Urothelium cell line (cell line): ENCODE results near the gene TTYH1.
"Not testable (repeated sequence)": the region's sequence is repeated elsewhere in the genome, so short reads cannot be mapped to it uniquely, and the experiment has no call there.

Source experiments
- DNase-seq: peaks from one replicate; pipeline ENCODE4 v3.0.0; 2011; ENCODE audit warnings: low spot score, mixed read lengths
- FAIRE-seq: peaks from 2 replicates; lab custom pipeline; 2011; peaks lifted over from hg19 to GRCh38; lab: Jason Lieb, UNC

TTYH1 gene

GRCh38 chr19:54458648-54459281 lies 43.5 kb downstream of the TTYH1 start:
- no peak for FAIRE-seq
- no peak for DNase-seq

GRCh38 chr19:54459282-54460229 lies 44.3 kb downstream of the TTYH1 start:
- FAIRE-seq = no peak
- no peak for DNase-seq

GRCh38 chr19:54460230-54461005 lies 45.2 kb downstream of the TTYH1 start:
- DNase-seq (no peak), FAIRE-seq (no peak)

- no peak for FAIRE-seq
- no peak for DNase-seq
Measured at GRCh38 chr19:54461210-54461609, 45.9 kb downstream of the TTYH1 start.

- FAIRE-seq = no peak
- no peak for DNase-seq
Measured at GRCh38 chr19:54461613-54462012, 46.3 kb downstream of the TTYH1 start.

GRCh38 chr19:54462047-54462654 lies 46.9 kb downstream of the TTYH1 start:
- DNase-seq (no peak), FAIRE-seq (no peak)

GRCh38 chr19:54462655-54463530 lies 47.6 kb downstream of the TTYH1 start:
- no peak for FAIRE-seq
- no peak for DNase-seq

- DNase-seq (peak; percentile 38), FAIRE-seq (no peak)
Measured at GRCh38 chr19:54463531-54464043, 48.3 kb downstream of the TTYH1 start, which contains the start of gene LENG9. Gene LENG9, minus strand, starts transcription at chr19:54463778. Its CDS starts 252 bp downstream, at chr19:54463526.

GRCh38 chr19:54464044-54464629 lies 48.9 kb downstream of the TTYH1 start:
- FAIRE-seq (no peak), DNase-seq (peak; percentile 71)

- FAIRE-seq (no peak), DNase-seq (peak; percentile 94)
Measured at GRCh38 chr19:54464630-54465425, 49.6 kb downstream of the TTYH1 start.

- FAIRE-seq = no peak
Measured at GRCh38 chr19:54465426-54466109, 50.3 kb downstream of the TTYH1 start.

GRCh38 chr19:54466110-54466480 lies 50.8 kb downstream of the TTYH1 start:
- not testable (repeated sequence) for DNase-seq, FAIRE-seq

More at GRCh38 chr19:54465426-54466109, 50.3 kb downstream of the TTYH1 start:
- no peak for DNase-seq

- FAIRE-seq (no peak), DNase-seq (no peak)
Measured at GRCh38 chr19:54469496-54469934, 54.3 kb downstream of the TTYH1 start.

GRCh38 chr19:54470276-54470887 lies 55.1 kb downstream of the TTYH1 start:
- DNase-seq (no peak), FAIRE-seq (no peak)

- DNase-seq (no peak), FAIRE-seq (no peak)
Measured at GRCh38 chr19:54470991-54471782, 55.9 kb downstream of the TTYH1 start.

GRCh38 chr19:54473071-54473891 lies 58.0 kb downstream of the TTYH1 start, which contains the start of gene CDC42EP5:
Gene CDC42EP5, minus strand, starts transcription at chr19:54473296. Its CDS starts 7,749 bp downstream, at chr19:54465547.
- FAIRE-seq (no peak), DNase-seq (peak; percentile 64)
